Astrocyte (in vitro differentiated cells and primary cell): ENCODE measurements around the gene CDKN1C.

Experiments used
- EZH2 ChIP-seq: IDR thresholded peaks from 2 replicates; pipeline ENCODE4 v1.6.1; 2012; ENCODE audit warnings: mild to moderate bottlenecking, low read length, inconsistent platforms; ENCODE audit not compliant: insufficient read depth
- TF ChIP-seq, protein P1 (sequence below): IDR thresholded peaks from 2 replicates; pipeline ENCODE4 v1.5.1; 2011; ENCODE audit warnings: low read depth, mild to moderate bottlenecking, inconsistent platforms, low read length, moderate library complexity; ENCODE audit not compliant: insufficient read depth

DNA sequence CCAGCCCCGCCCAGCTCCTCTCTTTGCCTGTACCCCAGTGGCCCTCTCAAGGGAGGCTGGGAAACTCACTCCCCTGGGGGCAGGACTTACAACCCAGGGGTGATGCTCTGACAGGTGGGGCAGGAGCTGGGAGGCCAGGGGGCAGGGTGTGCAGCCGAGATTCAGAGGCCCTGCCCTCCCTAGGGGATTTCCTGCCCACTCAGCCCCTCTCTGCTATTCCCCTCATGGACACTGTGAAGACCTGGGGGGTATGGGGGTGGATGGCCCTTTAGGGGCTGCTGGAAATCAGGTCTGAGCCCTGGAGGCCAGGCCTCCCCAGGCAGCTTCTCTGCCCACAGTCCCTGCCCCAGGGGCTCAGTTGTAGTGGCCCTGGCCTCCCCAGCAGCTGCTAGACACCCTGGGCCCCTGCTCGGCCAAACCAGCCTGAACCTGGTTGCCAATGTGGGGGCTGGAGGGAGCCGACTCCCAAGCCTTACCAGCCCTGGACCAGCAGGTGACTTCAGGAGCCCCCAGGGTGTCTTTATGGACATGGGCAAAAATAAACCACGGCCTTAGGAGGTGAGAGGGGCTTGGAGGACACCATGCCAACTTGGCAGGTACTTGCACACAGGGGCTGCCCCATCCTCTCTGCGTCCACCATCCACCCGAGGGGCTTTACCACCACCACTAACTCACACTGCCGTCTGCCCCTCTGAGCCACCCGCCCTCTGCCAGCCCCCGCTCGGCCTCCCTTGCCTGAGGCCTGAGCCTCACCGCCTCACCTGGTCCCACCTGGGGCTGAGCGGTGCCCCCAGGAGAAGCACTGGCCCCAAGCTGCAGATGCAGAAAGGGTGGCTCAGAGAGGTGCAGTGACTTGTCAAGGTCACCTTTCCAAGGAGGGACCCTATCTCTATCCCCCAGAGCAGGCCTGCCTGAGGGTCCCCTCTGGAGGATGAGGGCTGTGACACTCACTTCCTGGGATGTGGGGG, 46.5 kb upstream of the CDKN1C start:
- TF ChIP-seq EZH2, result no peak
- TF ChIP-seq, protein P1, sequence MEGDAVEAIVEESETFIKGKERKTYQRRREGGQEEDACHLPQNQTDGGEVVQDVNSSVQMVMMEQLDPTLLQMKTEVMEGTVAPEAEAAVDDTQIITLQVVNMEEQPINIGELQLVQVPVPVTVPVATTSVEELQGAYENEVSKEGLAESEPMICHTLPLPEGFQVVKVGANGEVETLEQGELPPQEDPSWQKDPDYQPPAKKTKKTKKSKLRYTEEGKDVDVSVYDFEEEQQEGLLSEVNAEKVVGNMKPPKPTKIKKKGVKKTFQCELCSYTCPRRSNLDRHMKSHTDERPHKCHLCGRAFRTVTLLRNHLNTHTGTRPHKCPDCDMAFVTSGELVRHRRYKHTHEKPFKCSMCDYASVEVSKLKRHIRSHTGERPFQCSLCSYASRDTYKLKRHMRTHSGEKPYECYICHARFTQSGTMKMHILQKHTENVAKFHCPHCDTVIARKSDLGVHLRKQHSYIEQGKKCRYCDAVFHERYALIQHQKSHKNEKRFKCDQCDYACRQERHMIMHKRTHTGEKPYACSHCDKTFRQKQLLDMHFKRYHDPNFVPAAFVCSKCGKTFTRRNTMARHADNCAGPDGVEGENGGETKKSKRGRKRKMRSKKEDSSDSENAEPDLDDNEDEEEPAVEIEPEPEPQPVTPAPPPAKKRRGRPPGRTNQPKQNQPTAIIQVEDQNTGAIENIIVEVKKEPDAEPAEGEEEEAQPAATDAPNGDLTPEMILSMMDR, result no peak
